ENCODE data around the gene ERGIC1. TPM values are rescaled to one million over a fixed set of nuclear protein-coding genes. Genes with fewer than 3 reads are reported as not detected.

ERGIC1 gene
- total and polyA plus RNA-seq, 8 donors: 54.5 to 293 (median 104) TPM

DNA sequence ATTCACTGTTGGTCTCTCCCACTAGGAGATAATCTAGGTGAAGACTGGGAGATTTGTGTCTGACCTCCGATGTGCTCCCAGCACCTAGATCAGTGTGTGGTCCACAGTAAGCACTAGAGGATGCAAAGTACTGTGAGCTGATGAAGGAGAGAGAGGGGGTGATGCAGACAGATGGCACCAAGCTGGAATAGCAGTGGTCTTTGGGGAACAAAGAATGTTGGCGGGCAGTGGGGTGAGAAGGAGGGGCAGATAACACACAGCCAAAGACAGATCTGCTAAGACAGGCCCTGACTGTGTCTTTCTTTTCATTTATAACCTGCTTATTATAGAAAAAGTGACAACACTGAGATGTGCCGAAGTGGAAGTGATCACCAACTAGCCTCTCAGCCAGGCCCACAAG is 37.5 kb downstream of the ERGIC1 start:
- DNase-seq: no peak
- TF ChIP-seq CTCF (IDR thresholded peaks at IDR 0.05) (no peak), POLR2A (IDR thresholded peaks at IDR 0.05) (no peak), POLR2AphosphoS5 (IDR thresholded peaks at IDR 0.05) (no peak), EP300 (IDR thresholded peaks at IDR 0.05) (no peak)
- no peak overlapping the region for H3K4me3 ChIP-seq
- 63 to 73% (median 71%) methylated on average over 3 of the region's 3 CpGs for WGBS, 5 donors
- peak overlapping the region; percentile 51 to 98 (median 89) for H3K27ac ChIP-seq
- peaks cover 80 to 94% (median 85%) of the 10 kb centered on the region in 4 donors for H3K4me1 ChIP-seq
- no peaks in the 10 kb centered on the region for H3K9me3 ChIP-seq
- H3K27me3 ChIP-seq: no peaks in the 10 kb centered on the region
- no peaks in the 10 kb centered on the region for H3K36me3 ChIP-seq
- intact Hi-C loops (cut with DNase I; ENCODE audit: low total_unique reads): no loop called here

DNA sequence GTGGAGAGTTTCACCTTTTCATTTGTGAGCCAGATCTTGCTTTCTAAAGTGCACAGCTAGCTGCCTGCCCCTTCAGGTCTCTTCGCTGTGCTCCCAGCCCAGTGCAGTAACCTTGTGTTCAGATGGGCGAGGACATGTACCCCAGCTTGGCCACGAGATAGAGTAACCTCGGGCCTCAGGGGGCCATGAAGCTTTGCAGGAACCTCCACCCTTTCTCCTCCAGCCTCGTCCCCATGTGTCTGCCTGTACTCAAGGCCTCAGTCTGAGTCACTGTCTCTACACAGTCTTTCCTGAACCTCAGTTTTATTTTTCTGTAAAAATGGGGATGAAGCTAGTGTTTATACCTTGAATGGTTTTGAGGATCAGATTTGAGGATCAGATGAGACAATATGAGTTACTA is 37.9 kb downstream of the ERGIC1 start:
- Histone ChIP-seq H3K9me3 (no peaks in the 10 kb centered on the region), H3K27me3 (no peaks in the 10 kb centered on the region), H3K4me1 (peaks cover 76 to 90% (median 81%) of the 10 kb centered on the region in 4 donors), H3K27ac (peak overlapping the region; percentile 51 to 98 (median 89)), H3K4me3 (no peak overlapping the region), H3K36me3 (no peaks in the 10 kb centered on the region)
- DNase-seq: no peak
- intact Hi-C loops (cut with DNase I; ENCODE audit: low total_unique reads): no loop called here
- WGBS, 5 donors: 60 to 69% (median 67%) methylated on average over 5 of the region's 5 CpGs
- TF ChIP-seq POLR2A (IDR thresholded peaks at IDR 0.05) (no peak), CTCF (IDR thresholded peaks at IDR 0.05) (no peak), POLR2AphosphoS5 (IDR thresholded peaks at IDR 0.05) (no peak), EP300 (IDR thresholded peaks at IDR 0.05) (no peak)

DNA sequence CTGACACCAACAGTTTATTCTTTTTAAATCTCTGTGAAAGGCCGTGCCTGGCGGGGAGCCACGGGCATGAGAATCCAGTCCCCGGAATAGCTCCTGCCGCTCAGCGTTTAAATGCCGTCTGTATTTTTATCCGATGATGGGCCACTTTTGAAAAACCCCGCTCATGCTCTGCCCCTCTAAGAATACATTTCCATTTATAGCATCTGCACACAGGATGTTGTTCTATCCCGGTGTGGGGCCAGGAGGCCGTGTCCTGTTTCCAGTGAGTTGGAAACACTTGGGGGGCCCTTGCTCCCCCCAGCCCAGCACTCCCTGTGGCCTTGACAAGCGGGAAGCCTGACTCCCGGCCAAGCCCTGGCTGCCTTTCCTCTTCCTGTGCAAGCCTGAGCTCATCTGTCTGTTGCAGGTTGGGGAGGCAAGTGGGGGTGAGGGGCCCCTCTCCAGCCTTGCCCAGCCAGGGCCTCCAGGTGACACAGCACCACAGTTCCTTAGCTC is 39.0 kb downstream of the ERGIC1 start:
- TF ChIP-seq POLR2AphosphoS5 (IDR thresholded peaks at IDR 0.05) (peak; percentile 57 to 90 (median 79)), CTCF (IDR thresholded peaks at IDR 0.05) (no peak), EP300 (IDR thresholded peaks at IDR 0.05) (peak; percentile 93)
- intact Hi-C loops (cut with DNase I; ENCODE audit: low total_unique reads): no loop called here
- H3K9me3 ChIP-seq: no peaks in the 10 kb centered on the region
- WGBS, 5 donors: 25 to 54% (median 46%) methylated on average over 12 to 13 of the region's 13 CpGs
- H3K36me3 ChIP-seq: no peaks in the 10 kb centered on the region
- H3K27ac ChIP-seq: peak overlapping the region; percentile 30 to 98 (median 89)
- H3K4me3 ChIP-seq: no peak overlapping the region
- peak in 1 of 2 donors; percentile 88 for DNase-seq
- H3K4me1 ChIP-seq: peaks cover 65 to 86% (median 73%) of the 10 kb centered on the region in 4 donors
- H3K27me3 ChIP-seq: no peaks in the 10 kb centered on the region

GRCh38 chr5:172873513-172873912 is 39.5 kb downstream of the ERGIC1 start:
- WGBS, 5 donors: 67 to 87% (median 79%) methylated on average over 3 of the region's 3 CpGs
- intact Hi-C loops (cut with DNase I; ENCODE audit: low total_unique reads): no loop called here
- Histone ChIP-seq H3K4me1 (peaks cover 61 to 86% (median 71%) of the 10 kb centered on the region in 4 donors), H3K4me3 (no peak overlapping the region), H3K9me3 (no peaks in the 10 kb centered on the region), H3K27ac (peak overlapping the region; percentile 30 to 98 (median 89)), H3K27me3 (no peaks in the 10 kb centered on the region), H3K36me3 (no peaks in the 10 kb centered on the region)
- DNase-seq: no peak
- TF ChIP-seq POLR2A (IDR thresholded peaks at IDR 0.05) (no peak), EP300 (IDR thresholded peaks at IDR 0.05) (no peak), POLR2AphosphoS5 (IDR thresholded peaks at IDR 0.05) (no peak), CTCF (IDR thresholded peaks at IDR 0.05) (no peak)

Data from stomach (tissue), 9 donors.